T47D (cell line): Measurements from ENCODE around the gene AMPD3.
A peak's percentile ranks its signal among the peaks of the same experiment; 100 is the strongest.

Source experiments
- DNase-seq, 2 experiments: peaks; one replicate each; pipeline versions ENCODE4 v3.0.0 to v3.0.0-alpha.2; 2011 to 2012; ENCODE audit warnings: low read depth in 1 of 2, low spot score in 1 of 2
- JUND ChIP-seq: IDR thresholded peaks from 2 replicates; pipeline ENCODE4 v1.6.1; 2012; ENCODE audit warnings: low read depth
- in situ Hi-C: cut with HindIII; loops from 2 replicates; pipeline ENCODE4 v1.10.0; 2016; ENCODE audit warnings: low sequenced_read_pairs, low pct_unique_long_range_greater_than_20kb

The AMPD3 gene

GRCh38 chr11:10490032-10490397, 35.0 kb downstream of the AMPD3 start:
- no peak for DNase-seq
- in situ Hi-C loops = no loop called here
- no peak for TF ChIP-seq JUND

GRCh38 chr11:10490398-10491241, 35.6 kb downstream of the AMPD3 start:
- DNase-seq = peak in 1 of 2 experiments; percentile 10
- no peak for TF ChIP-seq JUND
- in situ Hi-C loops = no loop called here

GRCh38 chr11:10492084-10492483, 37.0 kb downstream of the AMPD3 start:
- in situ Hi-C loops = no loop called here
- no peak for TF ChIP-seq JUND
- no peak for DNase-seq

GRCh38 chr11:10493041-10493663, 38.1 kb downstream of the AMPD3 start:
- TF ChIP-seq JUND = no peak
- no peak for DNase-seq
- in situ Hi-C loops = no loop called here

GRCh38 chr11:10494636-10495463, 39.8 kb downstream of the AMPD3 start:
- in situ Hi-C loops = no loop called here
- DNase-seq = no peak
- no peak for TF ChIP-seq JUND

GRCh38 chr11:10495464-10495786, 40.4 kb downstream of the AMPD3 start:
- no peak for DNase-seq
- in situ Hi-C loops = no loop called here
- TF ChIP-seq JUND = no peak

- no peak for TF ChIP-seq JUND
- in situ Hi-C loops = no loop called here
- no peak for DNase-seq
These were observed 41.4 kb downstream of the AMPD3 start for GRCh38 chr11:10496296-10496936.

GRCh38 chr11:10497371-10498021, 42.4 kb downstream of the AMPD3 start:
- DNase-seq = no peak
- in situ Hi-C loops = no loop called here
- TF ChIP-seq JUND = no peak

GRCh38 chr11:10498022-10498400, 42.9 kb downstream of the AMPD3 start:
- no peak for DNase-seq
- TF ChIP-seq JUND = no peak
- in situ Hi-C loops = no loop called here

- in situ Hi-C loops = no loop called here
- DNase-seq = no peak
- no peak for TF ChIP-seq JUND
These were observed 43.6 kb downstream of the AMPD3 start for GRCh38 chr11:10498426-10499250.

GRCh38 chr11:10499452-10499851, 44.4 kb downstream of the AMPD3 start:
- no peak for TF ChIP-seq JUND
- in situ Hi-C loops = no loop called here
- DNase-seq = no peak
